Adrenal gland (tissue), 5 donors: Measurements from ENCODE around the gene SYPL2.

ENCODE experiments used
- CTCF ChIP-seq, 6 experiments: fragments of 450-650 bp in 4 of 6; fragments of 200-600 bp in 2 of 6; sonication (generic) in 1 of 6; IDR thresholded peaks; 1 replicate in 5 of 6; 2 replicates in 1 of 6; pipeline versions ENCODE4 v1.5.1 to v1.8.0; 2016 to 2021; ENCODE audit warnings: antibody characterized with exemption in 6 of 6, mild to moderate bottlenecking in 2 of 6, moderate library complexity in 1 of 6
- POLR2A ChIP-seq, 2 donors: fragments of 450-650 bp; IDR thresholded peaks; one replicate each; pipeline ENCODE4 v1.6.1; 2017; ENCODE audit warnings: antibody characterized with exemption in 2 of 2, mild to moderate bottlenecking in 2 of 2, moderate library complexity in 1 of 2
- donor health status: DM: no; HTN: no; CAD: no.

- TF ChIP-seq CTCF (IDR thresholded peaks at IDR 0.05) (no peak), POLR2A (IDR thresholded peaks at IDR 0.05) (no peak)
Observed at GRCh38 chr1:109454497-109455133, 11.7 kb upstream of the SYPL2 start.
